NB4 (cell line): ENCODE results near the gene RTKN.
"Not testable (repeated sequence)": the region's sequence is repeated elsewhere in the genome, so short reads cannot be mapped to it uniquely, and the experiment has no call there.

Experiments used
- DNase-seq: peaks from one replicate; pipeline ENCODE4 v3.0.0; 2010; ENCODE audit warnings: low read depth
- H3K4me3 ChIP-seq: one replicate; pipeline ENCODE4 v1.5.1; 2011; ENCODE audit warnings: mild to moderate bottlenecking, low read depth, low read length, moderate library complexity
- CTCF ChIP-seq: IDR thresholded peaks from one replicate; pipeline ENCODE4 v1.5.1; 2012; ENCODE audit warnings: low read depth, low read length
- MYC ChIP-seq: IDR thresholded peaks from 2 replicates; pipeline ENCODE4 v1.6.1; 2011; ENCODE audit warnings: low read depth, low read length
- POLR2A ChIP-seq: IDR thresholded peaks from 2 replicates; pipeline ENCODE4 v1.6.1; 2011; ENCODE audit warnings: mild to moderate bottlenecking; ENCODE audit not compliant: insufficient read length; ENCODE audit errors: extremely low read depth
- TF ChIP-seq, protein P1 (sequence below): IDR thresholded peaks from 2 replicates; pipeline ENCODE4 v1.6.1; 2011; ENCODE audit warnings: low read depth, low read length

RTKN gene

GRCh38 chr2:74462054-74462785 is 20.5 kb upstream of the RTKN start:
- no peak overlapping the region for H3K4me3 ChIP-seq
- DNase-seq = no peak
- TF ChIP-seq MYC = no peak
- TF ChIP-seq, protein P1, sequence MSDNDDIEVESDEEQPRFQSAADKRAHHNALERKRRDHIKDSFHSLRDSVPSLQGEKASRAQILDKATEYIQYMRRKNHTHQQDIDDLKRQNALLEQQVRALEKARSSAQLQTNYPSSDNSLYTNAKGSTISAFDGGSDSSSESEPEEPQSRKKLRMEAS = no peak
- TF ChIP-seq CTCF = no peak
- no peak for TF ChIP-seq POLR2A

GRCh38 chr2:74461187-74462053 is 19.7 kb upstream of the RTKN start:
- TF ChIP-seq CTCF (peak; percentile 49), POLR2A (no peak)
- DNase-seq = peak; percentile 56
- H3K4me3 ChIP-seq = no peak overlapping the region

GRCh38 chr2:74460187-74460586 is 18.4 kb upstream of the RTKN start:
- not testable (repeated sequence) for DNase-seq

DNA sequence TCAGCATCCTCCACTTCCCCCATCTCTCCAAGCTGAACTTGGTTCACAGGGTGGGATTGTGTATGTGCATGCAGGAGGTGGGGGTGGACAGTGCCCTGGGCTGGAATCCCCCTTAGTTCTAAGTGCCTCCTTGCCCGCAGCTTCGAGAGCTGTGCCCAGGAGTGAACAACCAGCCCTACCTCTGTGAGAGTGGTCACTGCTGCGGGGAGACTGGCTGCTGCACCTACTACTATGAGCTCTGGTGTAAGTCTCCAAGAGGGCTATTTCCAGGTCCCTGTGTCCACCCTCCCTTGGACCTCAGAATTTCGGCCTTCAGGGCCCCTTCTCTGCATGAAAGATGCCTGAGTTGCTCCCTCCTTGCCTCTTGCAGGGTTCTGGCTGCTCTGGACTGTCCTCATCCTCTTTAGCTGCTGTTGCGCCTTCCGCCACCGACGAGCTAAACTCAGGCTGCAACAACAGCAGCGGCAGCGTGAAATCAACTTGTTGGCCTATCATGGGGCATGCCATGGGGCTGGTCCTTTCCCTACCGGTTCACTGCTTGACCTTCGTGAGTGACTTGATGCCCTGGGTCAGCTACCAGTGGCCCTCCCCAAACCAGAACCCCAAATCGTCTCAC is 17.9 kb upstream of the RTKN start:
- DNase-seq = not testable (repeated sequence)
- peak overlapping the region; percentile 91 for H3K4me3 ChIP-seq

More at GRCh38 chr2:74460187-74460586, 18.4 kb upstream of the RTKN start:
- H3K4me3 ChIP-seq = not testable (repeated sequence)

- TF ChIP-seq MYC (no peak), POLR2A (no peak), CTCF (no peak)
- TF ChIP-seq, protein P1 = no peak
Measured at GRCh38 chr2:74458938-74459363, 17.2 kb upstream of the RTKN start.

DNA sequence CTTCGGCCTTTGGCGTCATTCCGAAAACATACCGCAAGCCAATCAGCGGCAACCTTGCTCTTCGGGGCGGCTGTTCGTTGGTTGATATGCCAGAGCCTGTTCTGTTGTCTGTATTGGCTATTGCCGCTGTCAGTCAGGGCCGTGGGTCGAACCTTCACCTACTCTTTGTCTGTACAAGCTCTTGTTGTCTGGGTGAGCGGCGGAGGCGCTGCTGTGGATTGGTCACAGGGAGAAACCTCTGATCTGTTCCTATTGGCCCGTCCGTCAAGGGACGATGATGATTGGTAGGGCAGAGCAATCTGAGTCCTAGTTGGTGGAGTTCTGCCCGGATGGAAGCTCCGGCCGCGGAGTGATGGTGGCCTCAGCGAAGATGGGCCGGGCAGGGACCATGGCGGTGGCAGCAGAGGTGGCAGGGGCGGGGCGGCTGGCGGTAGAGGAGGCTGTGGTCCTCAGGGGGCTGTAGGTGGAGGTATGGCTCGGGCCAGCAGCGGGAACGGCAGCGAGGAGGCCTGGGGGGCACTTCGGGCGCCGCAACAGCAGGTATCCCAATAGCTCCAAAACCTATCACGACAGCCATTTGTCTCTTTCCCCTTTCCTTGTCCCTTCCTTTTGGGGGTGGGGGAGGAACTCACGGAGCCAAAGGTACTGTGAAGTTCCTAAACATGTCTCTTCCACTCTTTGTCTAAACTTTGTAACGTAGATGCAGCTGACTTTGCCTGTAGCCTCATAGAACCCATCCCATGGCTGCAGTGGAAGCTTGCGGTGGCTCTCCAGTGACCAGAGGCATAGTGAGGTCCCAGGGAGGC is 16.6 kb upstream of the RTKN start, which contains the start of gene WBP1:
Gene WBP1 (plus strand): TSS at position 307 of the 806 bp plus-strand sequence. CDS start 165 bp downstream, at position 472.
- DNase-seq = peak; percentile 100
- H3K4me3 ChIP-seq = peak within 1 kb of the TSS; percentile 91
- no peak for TF ChIP-seq CTCF
- TF ChIP-seq MYC = no peak
- TF ChIP-seq, protein P1 = no peak; the same call in 1 of the 2 replicates
- TF ChIP-seq POLR2A = no peak

More at GRCh38 chr2:74458938-74459363, 17.2 kb upstream of the RTKN start:
- no peak for DNase-seq
- peak overlapping the region; percentile 91 for H3K4me3 ChIP-seq
